ENCODE results near the gene TMEM92.
"Not testable (repeated sequence)": the region's sequence is repeated elsewhere in the genome, so short reads cannot be mapped to it uniquely, and the experiment has no call there.

Gene TMEM92

DNA sequence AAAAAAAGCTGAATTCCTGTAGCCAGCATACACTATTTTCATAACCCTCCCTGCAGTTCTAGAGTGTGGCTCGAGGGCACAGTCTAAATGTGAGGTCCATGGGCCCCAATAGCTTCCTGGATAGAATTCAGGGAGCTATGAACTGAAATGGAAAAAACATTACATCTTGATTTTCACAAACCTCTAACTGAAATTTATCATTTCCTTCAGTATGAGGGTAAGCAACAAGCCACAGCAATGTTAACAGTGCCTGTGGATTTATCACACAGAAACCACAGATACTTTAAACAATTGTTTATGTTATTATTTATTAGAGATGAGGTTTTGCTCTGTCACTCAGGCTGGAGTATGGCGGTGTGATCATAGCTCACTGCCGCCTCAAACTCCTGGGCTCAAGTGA, 18.2 kb downstream of the TMEM92 start:
- in situ Hi-C loops (cut with HindIII; ENCODE audit: low sequenced_read_pairs) = no loop called here

DNA sequence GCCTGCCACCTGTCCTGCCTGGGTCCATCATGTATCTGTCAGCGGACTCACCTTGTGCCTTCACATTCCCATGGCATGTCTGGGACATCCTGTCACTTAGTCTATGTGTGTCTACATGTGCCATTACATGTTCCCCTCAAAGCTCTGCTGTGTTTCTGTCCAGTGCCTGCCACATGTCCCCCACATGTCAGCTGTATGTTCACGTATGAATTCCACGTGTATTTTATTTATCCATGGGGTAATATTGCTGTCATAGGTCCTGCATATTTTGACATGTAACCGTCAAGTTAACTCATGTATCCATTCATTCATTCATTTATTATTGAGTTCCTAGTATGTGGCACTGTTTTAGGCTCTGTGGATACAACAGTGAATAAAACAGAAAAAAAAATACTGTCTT, 20.8 kb downstream of the TMEM92 start:
- in situ Hi-C loops (cut with HindIII; ENCODE audit: low sequenced_read_pairs) = no loop called here

DNA sequence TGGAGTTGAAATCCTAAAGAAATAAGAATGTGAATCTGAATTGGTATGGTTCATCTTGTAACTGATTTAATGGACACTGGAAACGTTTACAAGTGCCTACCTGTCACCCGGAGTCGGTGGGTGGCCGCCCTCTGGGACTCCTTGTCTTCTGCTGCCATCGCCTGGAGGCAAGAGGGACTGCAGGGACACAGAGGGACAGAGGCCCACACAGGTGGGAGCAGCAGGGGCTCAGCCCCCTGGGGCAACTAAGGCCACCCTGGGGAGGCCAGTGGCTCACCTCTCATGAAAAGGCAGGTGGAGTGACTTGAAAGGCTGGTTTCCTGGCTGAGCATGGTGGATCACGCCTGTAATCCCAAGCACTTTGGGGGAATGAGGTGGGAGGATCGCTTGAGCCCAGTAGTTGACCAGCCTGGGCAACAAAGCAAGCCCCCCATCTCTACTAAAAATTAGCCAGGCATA, 23.2 kb downstream of the TMEM92 start:
- in situ Hi-C loops (cut with HindIII; ENCODE audit: low sequenced_read_pairs) = no loop called here

DNA sequence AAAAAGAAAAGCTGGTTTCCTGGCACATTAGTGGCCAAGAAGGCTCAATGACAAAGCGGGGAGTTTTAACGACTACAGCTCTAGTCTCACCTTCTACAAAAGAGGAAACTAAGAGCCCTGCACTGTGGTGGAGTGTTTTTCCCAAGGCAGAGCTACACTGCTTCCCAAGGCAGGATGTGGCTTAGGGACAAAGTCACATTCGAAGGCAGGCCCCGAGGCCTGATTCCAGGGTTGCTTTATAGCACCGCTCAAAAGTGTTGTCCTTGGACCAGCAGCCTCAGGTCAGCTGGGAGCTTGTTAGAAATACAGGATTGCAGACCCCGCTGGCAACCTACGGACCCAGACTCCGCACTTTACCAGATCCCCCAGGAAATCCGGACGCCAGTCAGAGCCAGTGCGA, 23.8 kb downstream of the TMEM92 start:
- in situ Hi-C loops (cut with HindIII; ENCODE audit: low sequenced_read_pairs) = no loop called here

DNA sequence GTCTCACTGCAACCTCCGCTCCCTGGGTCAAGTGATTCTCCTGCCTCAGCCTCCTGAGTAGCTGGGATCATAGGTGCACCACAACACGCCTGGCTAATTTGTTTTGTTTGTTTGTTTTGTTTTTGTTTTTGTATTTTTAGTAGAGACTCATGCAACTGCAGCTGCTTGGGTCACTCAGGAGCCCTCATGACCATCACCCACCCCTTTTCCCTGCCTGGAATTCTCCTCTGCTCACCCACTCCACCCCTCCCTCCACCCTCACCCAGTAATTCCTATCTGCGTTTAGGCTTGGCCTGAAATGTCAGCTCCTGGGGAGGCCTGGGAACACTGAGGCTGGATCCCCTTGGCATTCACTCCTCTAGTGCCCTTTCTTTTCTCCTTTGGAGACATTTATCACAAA, 25.5 kb downstream of the TMEM92 start:
- in situ Hi-C loops (cut with HindIII; ENCODE audit: low sequenced_read_pairs) = no loop called here

DNA sequence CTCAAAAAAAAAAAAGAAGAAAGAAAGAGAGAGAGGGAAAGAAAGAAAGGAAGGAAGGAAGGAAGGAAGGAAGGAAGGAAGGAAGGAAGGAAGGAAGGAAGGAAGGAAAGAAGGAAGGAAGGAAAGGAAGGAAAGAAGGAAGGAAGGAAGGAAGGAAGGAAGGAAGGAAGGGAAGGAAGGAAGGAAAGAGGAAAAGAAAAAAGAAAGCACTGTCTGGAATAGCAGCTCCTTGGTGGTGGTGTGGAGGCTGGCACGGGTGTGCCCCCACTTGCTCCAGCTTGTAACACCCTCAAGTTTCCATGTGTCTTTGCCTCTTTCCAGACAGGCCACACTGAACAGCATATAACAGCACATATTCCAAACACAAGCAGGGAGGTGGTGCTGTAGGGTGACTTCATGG, 26.6 kb downstream of the TMEM92 start:
- in situ Hi-C loops (cut with HindIII; ENCODE audit: low sequenced_read_pairs) = not testable (repeated sequence)

DNA sequence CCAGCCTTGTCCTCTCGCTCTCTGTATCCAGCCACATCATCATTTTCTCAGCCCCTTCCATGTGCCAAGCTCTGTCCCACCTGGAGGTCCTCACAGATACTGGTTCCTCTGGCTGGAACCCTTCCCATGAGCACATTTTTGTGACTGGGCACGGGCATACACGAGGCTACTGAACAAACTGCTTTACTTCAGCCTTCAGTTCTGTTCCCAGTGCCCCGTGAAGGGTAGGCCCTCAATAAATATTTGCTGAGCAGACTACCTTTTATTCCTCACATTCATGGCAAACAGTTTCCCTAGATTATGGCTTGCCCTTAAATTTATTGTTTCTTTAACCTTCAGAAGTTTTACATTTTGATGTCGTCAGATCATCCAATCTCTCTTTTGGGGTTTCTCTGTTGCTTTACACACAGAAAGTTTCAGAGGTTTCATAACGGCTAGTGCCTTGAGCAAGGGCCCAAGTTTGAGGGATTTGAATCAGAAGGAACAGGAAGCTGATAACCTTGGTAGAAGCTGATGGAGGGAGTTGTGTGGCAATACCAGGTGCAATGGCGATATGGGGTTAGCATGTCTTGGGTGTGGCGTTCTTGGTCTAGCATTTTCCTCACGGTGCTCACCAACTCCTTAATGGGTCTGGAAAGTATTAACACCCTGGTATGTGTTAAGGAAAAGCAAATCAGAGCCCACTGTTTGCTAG, 27.8 kb downstream of the TMEM92 start:
- in situ Hi-C loops (cut with HindIII; ENCODE audit: low sequenced_read_pairs) = no loop called here

DNA sequence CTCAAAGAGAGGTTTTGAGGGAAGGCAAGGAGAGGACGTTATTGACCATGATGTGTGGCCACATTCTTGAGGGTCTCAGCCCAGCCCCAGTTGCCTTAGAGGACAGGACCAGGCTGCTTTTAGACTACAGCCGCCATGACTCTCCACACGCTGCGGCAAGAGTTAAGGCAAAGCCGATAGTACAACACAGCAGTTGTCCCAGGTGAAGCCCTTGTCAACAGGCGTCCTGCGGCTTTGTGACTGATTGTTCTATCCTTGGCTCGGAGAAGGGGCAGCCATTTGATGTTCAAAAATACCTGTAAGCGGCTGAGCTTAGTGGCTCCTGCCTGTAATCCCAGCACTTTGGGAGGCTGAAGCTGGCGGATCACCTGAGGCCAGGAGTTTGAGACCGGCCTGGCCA, 28.8 kb downstream of the TMEM92 start:
- in situ Hi-C loops (cut with HindIII; ENCODE audit: low sequenced_read_pairs) = no loop called here

DNA sequence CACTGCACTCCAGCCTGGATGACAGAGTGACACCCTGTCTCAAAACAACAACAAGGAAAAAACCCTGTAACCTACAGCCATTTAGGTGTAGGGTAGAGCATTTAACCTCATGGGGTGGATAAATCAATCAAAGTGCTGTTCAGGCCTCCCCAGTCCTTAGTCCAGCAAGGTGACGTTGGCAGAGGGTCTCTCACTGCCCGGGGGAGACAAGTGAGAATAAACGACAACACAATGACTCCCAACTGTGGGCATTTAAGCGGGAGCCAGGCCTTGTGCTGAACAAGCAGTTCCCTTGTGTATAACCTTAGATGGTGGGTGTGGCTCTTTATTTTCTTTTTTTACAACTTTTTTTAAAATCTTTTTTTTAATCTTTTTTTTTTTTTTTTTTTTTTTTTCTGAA, 29.3 kb downstream of the TMEM92 start:
- in situ Hi-C loops (cut with HindIII; ENCODE audit: low sequenced_read_pairs) = no loop called here

DNA sequence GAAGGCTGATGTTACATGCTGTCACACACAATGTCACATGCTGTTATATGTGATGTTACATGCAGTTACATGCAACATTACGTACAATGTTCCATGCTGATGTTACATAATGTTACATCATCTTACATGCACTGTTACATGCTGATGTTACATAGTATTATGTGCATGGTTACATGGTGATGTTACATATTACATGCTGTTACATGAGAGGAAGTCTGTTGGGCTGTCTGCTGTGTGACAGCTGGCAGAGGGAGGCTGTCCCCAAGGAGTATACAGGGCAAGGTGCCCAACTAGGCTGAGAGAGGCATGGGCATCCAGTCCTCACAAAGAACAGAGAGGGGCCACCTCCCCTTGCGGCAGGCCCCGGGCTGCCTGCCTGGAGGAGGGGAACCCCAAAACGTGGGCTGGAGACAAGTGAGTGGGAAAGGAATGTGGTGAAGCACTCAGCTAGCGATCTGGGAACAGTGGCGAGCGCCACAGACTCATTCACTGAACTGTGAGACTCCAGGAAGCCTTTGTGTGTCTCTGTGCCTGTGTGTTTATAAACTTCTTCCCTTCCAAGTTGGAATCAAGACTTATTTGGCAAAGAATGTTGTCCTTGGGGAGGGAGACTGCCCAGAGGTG, 30.6 kb downstream of the TMEM92 start:
- in situ Hi-C loops (cut with HindIII; ENCODE audit: low sequenced_read_pairs) = no loop called here

DNA sequence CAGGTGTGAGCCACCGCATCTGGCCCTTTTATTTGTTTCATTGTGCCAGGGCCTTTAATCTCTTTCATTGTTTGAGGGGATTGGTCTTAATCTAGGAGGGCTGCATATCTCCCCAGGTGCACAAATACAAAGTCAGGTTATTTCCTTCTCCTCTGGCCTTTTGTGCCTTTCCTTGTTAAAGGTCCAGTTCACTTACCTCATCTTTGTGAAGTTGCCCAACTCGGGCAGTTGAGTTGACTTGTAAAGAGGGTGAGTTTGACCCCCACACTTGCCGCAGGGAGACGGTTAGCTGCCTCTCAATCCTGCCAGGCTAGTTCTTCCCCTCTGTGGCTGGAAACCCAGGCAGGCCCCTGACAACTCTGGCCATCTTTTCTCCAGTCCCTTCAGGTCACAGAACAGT, 33.4 kb downstream of the TMEM92 start:
- in situ Hi-C loops (cut with HindIII; ENCODE audit: low sequenced_read_pairs) = no loop called here

DNA sequence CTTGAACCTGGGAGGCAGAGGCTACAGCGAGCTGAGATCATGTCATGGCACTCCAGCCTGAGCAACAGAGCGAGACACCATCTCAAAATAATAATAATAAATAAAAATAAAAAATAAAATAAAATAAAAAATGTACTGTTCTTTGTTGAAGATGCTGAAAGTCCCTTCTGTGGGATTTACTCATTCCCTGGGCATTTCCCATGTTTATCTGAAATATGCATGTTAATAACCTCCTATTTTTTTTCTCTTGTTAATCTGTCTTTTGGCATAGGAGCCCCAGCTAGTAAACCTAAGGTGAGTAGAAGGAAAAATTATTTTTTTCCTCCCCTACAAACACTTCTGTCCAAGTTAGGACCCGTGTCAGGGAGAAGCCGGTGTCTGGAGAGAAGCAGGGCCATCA, 34.4 kb downstream of the TMEM92 start:
- in situ Hi-C loops (cut with HindIII; ENCODE audit: low sequenced_read_pairs) = no loop called here

DNA sequence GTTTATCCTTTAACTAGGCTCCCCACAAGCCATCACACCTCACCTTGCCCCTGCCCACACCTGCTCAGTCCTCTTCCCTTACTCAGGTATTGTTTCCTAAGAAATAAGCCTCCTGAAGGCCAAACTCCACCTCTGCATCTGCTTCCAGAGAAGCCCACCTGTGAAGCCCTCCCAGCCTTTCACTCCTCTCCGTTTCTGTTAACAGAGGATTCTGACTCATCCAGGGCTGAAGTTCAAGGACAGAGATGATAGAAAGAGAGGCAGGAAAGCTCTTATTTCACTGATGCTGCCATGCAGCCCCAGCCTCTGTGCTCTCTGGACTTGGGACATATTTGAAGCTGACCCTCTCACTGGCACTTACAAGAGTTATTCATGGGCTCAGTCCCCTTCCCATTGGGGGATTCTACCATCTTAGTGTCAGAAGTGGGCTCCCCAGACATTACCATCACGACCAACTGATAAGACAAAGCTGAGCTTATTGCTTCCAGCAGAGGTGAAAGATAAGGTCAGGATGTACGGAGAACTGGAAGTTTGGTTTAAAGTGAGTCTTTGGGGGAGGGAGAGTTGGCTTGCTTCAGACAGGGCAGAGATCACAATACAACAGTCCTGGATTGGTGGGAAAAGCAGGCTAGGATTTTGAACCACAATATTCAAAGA, 36.3 kb downstream of the TMEM92 start:
- in situ Hi-C loops (cut with HindIII; ENCODE audit: low sequenced_read_pairs) = no loop called here

DNA sequence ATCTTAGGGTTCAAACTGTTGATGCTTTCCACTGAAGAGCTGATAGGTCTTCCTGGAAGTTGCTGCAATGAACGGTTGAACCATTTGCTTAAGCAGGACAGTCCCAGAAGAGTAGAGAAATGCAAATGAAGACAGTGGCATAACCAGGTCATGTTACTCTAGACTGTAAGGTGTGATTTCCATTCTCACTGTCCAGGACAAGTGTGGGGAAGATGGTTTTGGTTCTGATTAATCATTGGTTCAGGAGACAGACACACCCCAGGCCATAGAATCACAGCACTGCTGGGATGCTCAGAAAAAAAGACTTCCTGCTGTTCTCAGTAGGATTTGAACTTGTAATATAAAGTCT, 36.8 kb downstream of the TMEM92 start:
- in situ Hi-C loops (cut with HindIII; ENCODE audit: low sequenced_read_pairs) = no loop called here

DNA sequence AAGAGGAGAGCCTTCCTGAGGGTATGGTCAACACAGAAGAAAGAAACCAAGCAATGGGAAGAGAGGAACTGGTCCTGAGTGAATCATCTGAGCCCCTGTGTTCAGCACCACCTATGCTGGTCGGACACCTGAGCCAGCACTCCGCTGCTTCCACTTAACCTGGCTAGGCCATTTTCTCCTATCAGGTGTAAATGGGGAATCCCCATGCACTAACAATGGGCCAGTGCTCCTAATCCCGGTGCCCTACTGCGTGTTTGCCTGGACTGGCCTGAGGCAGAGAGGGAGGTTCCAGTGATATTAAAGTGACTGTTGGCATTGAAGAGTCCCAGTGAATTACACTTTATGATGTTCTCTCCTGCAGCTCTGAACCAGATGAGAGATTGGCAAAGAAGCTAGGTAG, 37.2 kb downstream of the TMEM92 start:
- in situ Hi-C loops (cut with HindIII; ENCODE audit: low sequenced_read_pairs) = no loop called here

DNA sequence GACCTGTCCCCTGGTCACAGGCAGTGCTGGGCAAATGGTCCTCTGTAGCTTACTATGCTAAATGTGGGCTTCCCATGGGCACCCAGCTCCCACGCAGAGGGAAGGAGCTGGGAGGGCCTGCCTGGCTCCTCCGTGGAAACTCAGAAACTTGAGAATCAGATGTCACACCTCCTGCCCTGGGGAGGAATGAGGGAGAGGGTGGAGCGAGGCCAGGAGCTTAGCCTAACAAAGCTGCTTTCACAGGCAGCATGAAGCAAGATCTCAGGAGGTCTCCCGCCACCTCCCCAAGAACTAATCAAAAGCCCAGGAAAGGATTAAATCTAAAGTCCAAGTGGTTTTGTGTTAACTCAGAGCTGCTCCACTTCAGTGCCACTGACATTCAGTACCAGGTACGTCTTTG, 38.0 kb downstream of the TMEM92 start:
- in situ Hi-C loops (cut with HindIII; ENCODE audit: low sequenced_read_pairs) = no loop called here

DNA sequence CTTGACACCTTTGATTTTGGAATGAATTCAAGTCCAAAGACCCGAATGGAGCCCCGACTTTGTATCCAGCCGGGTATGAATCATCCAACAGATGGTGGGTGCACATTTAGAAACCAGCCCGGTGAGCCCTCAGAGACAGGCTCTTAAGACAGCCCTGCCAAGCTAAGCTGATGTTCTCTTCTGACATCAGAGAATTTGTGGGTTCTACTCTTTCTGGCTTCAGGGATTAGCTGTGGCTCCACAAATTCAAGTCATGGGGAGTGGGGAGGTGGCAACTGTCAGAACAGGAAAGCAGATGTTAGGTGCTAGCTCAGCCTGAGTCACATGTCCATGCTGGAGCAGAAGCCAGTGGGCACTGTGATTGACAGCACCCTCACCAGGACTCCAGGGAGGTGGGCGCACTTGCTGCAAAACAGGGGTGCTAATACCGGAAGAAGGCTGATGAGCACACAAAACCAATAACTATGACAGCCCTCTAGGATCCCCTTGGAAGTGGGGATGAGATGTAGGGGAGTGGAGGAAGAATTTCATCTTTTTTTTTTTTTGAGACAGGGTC, 40.3 kb downstream of the TMEM92 start:
- in situ Hi-C loops (cut with HindIII; ENCODE audit: low sequenced_read_pairs) = no loop called here

DNA sequence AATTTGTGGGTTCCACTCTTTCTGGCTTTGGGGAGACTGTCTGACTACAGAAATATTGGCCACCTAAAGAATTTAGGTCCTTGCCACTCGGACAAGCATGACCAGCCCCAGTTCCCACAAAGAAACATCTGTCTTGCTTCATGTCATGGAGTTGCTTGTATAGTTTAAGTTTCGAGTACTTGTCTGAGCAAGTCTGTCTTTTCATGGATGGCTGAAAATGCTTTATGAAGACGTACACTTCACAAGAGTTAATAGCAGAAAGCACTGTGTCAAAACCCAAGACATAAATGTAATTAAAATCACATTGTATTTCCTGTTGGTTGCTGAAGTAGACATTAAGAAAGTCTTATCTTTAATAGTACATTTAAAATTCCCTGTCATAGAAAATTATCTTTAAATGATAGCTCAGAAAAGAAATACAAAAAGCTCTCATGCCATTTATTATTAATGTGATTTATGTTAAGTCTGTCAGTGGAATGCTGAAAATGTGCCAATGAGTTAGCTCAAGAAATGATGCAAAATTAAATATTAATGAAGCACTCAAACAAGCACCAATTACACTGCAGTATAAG, 41.8 kb downstream of the TMEM92 start:
- in situ Hi-C loops (cut with HindIII; ENCODE audit: low sequenced_read_pairs) = no loop called here

DNA sequence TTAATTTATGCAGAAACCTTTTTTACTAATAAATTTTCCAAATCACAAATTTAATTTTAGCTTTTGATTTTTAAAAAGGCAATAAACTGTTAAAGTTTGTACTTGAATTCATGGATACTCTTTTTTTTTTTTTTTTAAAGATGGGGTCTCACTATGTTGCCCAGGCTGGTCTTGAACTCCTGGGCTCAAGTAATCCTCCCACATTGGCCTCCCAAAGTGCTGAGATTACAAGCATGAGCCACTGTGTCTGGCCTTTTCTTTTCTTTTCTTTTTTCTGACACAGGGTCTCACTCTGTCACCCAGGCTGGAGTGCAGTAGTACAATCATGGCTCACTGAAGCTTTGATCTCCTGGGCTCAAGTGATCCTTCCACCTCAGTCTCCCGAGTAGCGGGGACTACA, 42.4 kb downstream of the TMEM92 start:
- in situ Hi-C loops (cut with HindIII; ENCODE audit: low sequenced_read_pairs) = not testable (repeated sequence)

DNA sequence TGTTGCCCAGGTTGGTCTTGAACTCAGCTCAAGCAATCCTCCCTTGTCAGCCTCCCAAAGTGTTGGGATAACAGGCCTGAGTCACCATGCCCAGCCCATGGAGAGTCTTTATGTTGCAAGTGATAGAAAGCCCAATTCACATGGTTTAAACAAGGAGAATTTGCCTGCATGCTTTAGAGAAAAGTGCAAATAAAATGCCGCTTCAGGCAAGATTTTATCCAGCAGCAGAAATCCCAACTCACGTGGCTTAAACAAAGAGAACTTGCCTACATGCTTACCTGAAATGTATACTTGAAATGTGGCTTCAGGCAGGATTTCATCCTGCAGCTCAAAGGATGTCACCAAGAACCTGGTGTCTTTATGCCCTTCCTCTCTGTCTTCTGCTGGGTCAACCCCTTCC, 42.9 kb downstream of the TMEM92 start:
- in situ Hi-C loops (cut with HindIII; ENCODE audit: low sequenced_read_pairs) = no loop called here

DNA sequence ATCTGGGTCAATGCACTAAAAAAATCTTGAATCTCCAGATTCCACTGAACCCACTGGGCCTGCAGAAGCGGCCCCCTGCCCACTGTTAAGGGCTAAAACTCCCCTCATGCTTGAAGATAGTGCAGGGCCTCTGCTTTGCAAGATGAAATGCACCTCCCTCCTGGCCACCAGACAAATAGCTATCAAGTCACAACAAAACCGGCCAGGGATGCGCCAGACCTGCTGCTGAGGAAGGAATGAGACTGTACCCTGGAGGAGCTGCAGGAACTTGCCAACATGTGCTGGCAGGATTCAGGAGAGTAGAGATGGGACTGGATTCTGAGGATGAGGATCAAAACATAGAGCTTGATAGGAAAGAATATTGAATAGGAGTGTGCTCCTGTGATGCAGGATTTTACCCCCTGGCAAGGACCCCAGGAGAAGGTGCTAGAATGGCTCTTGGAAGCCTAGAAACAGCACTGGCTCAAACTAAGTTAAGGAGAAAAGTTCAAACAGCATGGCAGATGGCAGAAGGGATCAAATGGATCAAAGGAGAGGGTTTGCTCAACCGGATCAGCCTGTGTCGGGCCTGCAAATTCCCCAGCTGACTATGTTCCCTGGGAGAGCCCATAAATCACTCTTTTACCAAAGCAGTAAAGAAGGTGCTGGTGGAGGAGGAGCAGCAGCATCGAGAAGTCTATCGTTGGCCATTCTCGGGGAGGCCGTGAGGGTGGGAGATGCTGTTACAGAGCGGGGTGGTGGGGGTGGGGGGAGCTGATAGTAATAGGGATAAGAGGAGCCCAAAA, 44.4 kb downstream of the TMEM92 start:
- in situ Hi-C loops (cut with HindIII; ENCODE audit: low sequenced_read_pairs) = no loop called here
